GM20431 (cell line): ENCODE results near the gene MAD2L2.

ENCODE experiments used
- in situ Hi-C: fragments of 300-500 bp; cut with MseI, MboI; formaldehyde crosslinking; loops from one replicate; pipeline ENCODE4 v1.15.0; 2020; ENCODE audit warnings: low sequenced_read_pairs; ENCODE audit not compliant: unreplicated experiment

The MAD2L2 gene

GRCh38 chr1:11707621-11708276, 26.8 kb upstream of the MAD2L2 start:
- in situ Hi-C loops = no loop called here

GRCh38 chr1:11706292-11706691, 25.3 kb upstream of the MAD2L2 start:
- in situ Hi-C loops = no loop called here

GRCh38 chr1:11705596-11705995, 24.6 kb upstream of the MAD2L2 start:
- in situ Hi-C loops = no loop called here

- in situ Hi-C loops = no loop called here
These were observed 23.9 kb upstream of the MAD2L2 start for GRCh38 chr1:11704691-11705475.

GRCh38 chr1:11704194-11704529, 23.2 kb upstream of the MAD2L2 start:
- in situ Hi-C loops = no loop called here

- in situ Hi-C loops = no loop called here
These were observed 22.6 kb upstream of the MAD2L2 start for GRCh38 chr1:11703357-11704193.

GRCh38 chr1:11701981-11702803, 21.2 kb upstream of the MAD2L2 start:
- in situ Hi-C loops = no loop called here

- in situ Hi-C loops = no loop called here
These were observed 20.6 kb upstream of the MAD2L2 start for GRCh38 chr1:11701551-11701961.

- in situ Hi-C loops = no loop called here
These were observed 19.9 kb upstream of the MAD2L2 start for GRCh38 chr1:11700601-11701467.

- in situ Hi-C loops = no loop called here
These were observed 16.9 kb upstream of the MAD2L2 start for GRCh38 chr1:11697893-11698210.

GRCh38 chr1:11697188-11697892, 16.4 kb upstream of the MAD2L2 start:
- in situ Hi-C loops = no loop called here

GRCh38 chr1:11695861-11696260, 14.9 kb upstream of the MAD2L2 start:
- in situ Hi-C loops = no loop called here

- in situ Hi-C loops = no loop called here
These were observed 13.0 kb upstream of the MAD2L2 start for GRCh38 chr1:11693917-11694316.

- in situ Hi-C loops = no loop called here
These were observed 12.2 kb upstream of the MAD2L2 start for GRCh38 chr1:11693024-11693590.

GRCh38 chr1:11691928-11692711, 11.2 kb upstream of the MAD2L2 start:
- in situ Hi-C loops = no loop called here

GRCh38 chr1:11691302-11691914, 10.5 kb upstream of the MAD2L2 start, which contains the start of gene DRAXIN:
DRAXIN (plus strand) TSS chr1:11691710; CDS start chr1:11706259, 14,549 bp downstream.
- in situ Hi-C loops = no loop called here
